HG02571 (cell line): Measurements from ENCODE around the gene OR2T8.

Experiments used
- ATAC-seq: cut with Tn5 transposase; IDR thresholded peaks from one replicate; pipeline ENCODE4 v1.9.1; 2021; ENCODE audit warnings: mild to moderate bottlenecking, moderate library complexity; ENCODE audit not compliant: unreplicated experiment

Gene OR2T8

GRCh38 chr1:247919952-247920351 lies at the start of gene OR2T8:
TSS of gene OR2T8 (plus strand) at chr1:247920252. CDS start at chr1:247921018, 766 bp downstream.
- ATAC-seq = no peak

DNA sequence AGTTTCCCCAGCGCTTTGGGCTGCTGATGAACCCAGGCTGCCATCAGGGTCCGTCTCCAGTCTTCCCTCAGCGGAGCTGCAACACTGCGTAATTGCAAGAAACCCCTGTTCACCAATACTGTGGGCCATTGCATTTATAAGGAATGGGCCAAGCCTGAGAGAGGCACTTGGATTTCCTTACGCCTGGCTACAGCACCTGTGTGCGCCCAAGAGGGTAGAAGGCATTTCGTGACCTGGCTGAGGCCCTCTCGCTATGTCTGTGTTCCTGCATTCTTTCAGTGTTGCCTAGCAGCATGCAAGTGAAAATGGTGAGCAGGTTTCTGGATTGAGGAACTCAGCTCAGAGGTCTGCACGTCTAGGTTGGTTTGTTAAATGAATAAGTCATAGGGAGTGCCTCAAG lies 36.7 kb upstream of the OR2T8 start:
- ATAC-seq = no peak

- no peak for ATAC-seq
Measured at GRCh38 chr1:247884797-247885413, 35.1 kb upstream of the OR2T8 start.

GRCh38 chr1:247895163-247895637 lies 24.9 kb upstream of the OR2T8 start, which contains the start of gene OR2W3:
TSS of gene OR2W3 (plus strand) at chr1:247895587. CDS start at chr1:247895587, 0 bp downstream.
- ATAC-seq = no peak

DNA sequence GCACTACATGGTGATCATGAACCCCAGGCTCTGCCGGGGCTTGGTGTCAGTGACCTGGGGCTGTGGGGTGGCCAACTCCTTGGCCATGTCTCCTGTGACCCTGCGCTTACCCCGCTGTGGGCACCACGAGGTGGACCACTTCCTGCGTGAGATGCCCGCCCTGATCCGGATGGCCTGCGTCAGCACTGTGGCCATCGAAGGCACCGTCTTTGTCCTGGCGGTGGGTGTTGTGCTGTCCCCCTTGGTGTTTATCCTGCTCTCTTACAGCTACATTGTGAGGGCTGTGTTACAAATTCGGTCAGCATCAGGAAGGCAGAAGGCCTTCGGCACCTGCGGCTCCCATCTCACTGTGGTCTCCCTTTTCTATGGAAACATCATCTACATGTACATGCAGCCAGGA lies 24.1 kb upstream of the OR2T8 start:
- ATAC-seq = no peak

DNA sequence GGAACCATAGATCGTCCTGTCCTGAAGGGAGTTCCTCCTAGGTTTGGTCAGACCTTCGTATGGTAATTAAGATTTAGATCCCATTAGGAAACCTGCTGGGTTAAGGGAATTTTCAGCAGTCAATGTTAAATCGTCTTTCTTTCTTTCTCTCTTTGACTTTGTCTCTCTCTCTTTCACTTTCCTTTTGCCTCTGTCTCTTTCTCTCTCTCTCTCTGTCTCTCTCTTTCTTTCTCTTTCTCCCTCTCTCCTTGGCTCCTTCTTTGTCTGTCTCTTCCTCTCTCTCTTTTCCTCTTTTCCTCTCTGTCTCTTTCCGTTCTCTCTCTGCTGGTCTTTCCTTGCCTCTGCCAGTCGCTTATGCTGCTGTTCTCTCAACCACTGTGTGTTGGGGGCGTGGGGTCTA lies 15.9 kb upstream of the OR2T8 start:
- no peak for ATAC-seq

GRCh38 chr1:247905181-247905580 lies 14.9 kb upstream of the OR2T8 start:
- ATAC-seq = no peak

DNA sequence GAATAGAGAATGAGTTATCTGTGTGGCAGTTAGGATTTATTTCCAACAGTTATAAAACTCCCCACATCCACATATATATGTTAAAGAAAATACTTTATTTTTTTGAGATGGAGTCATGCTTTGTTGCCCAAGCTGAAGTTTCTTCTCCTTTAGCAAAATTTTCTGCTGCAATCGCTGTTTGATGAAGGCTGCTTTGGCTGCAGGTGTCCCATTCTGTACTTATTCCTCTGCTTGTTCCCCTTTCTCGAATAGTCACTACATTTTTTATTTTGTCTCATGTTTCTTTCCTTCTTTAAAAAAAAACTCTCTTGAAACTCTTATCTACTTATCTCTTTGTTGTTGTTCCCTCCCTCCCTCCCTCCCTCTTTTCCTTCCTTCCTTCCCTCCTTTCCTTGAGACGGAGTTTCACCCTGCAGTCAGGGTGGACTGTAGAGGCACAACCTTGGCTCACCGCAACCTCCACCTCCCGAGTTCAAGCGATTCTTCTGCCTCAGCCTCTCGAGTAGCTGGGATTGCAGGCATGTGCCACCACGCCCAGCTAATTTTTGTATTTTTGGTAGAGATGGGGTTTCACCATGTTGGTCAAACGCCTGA lies 14.0 kb upstream of the OR2T8 start:
- ATAC-seq = no peak

DNA sequence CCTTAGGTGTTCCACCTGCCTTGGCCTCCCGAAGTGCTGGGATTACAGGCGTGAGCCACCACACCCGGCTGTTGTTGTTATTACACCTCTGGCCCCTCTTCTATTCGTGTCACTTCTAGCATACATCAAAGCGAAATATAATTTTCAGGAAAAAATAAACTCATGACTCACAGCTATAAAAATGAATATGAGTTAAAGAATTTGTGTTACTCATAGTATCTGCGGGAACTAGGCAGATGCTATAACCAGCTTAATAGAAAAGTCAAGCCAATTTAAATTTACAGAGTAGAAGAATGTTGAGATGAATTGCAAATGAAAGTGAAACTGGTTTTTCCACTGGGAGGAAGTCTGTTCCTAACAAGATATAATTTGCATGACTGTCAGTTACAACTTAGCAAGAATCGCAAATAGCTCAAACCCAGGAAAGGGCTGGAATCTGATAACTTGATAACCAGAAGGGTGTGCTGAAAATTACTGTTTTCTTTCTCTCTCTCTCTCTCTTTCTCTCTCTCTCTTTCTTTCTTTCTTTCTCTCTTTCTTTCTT lies 13.5 kb upstream of the OR2T8 start:
- no peak for ATAC-seq

DNA sequence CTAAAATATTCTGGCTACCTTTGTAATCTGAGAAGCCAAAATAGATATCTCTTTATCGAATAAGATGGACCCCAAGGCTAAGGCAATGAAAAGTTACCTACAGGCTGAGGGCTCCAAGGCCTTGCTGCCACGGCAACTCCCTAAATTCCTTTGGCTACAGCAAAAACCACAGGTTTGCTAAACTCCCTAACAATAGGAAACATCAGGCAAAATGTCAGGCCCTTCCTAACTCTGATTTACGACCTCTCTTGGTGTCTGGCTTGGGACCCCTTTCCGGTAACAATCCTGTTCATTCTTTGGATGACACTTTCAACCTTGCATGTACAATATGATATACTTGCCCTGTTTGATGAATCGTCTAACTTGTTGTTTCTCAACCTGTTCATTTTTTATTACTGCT lies 11.3 kb upstream of the OR2T8 start:
- no peak for ATAC-seq

- no peak for ATAC-seq
Measured at GRCh38 chr1:247913786-247914185, 6.3 kb upstream of the OR2T8 start.

DNA sequence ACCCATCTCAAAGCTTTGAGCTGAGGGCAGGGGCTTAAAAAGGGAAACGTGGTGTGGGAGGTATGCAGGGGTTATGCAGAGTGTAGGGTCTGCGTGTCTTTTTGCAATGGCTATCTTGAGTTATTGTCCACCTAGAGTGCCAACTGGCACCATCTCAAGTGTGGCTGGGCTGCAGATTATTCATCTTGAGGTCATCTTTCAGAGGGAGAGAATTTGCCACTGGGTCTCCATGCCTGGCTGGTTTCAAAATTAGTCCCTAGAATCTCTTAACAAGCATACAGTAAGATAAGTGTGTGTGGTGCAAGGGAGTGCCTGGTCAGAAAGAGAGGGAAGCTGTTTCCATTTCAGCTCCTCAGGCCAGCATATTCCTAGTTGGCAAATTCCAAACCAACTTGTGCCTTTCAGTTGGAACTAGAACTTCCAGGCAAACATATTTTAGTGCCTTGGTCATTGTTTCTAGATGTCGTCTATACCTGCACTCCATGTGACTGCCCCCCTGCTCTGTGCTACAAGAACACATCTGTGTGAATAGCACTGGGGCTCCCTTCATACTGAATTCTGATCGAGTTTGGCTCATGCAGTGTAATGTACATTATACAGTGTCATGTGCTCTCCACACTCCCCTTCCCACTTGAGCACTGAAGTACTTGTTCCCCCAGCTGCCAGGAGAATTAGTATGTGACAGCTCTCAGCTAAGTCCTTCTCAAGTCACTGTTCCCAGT lies 5.0 kb upstream of the OR2T8 start:
- no peak for ATAC-seq

GRCh38 chr1:247923941-247924340 lies 3.9 kb downstream of the OR2T8 start:
- ATAC-seq = no peak

- ATAC-seq = no peak
Measured at GRCh38 chr1:247924868-247925267, 4.8 kb downstream of the OR2T8 start, which contains the start of gene OR2AJ1. TSS of gene OR2AJ1 (plus strand) at chr1:247924889. CDS start at chr1:247933769, 8,880 bp downstream.

GRCh38 chr1:247933989-247934388 lies 13.9 kb downstream of the OR2T8 start:
- no peak for ATAC-seq

DNA sequence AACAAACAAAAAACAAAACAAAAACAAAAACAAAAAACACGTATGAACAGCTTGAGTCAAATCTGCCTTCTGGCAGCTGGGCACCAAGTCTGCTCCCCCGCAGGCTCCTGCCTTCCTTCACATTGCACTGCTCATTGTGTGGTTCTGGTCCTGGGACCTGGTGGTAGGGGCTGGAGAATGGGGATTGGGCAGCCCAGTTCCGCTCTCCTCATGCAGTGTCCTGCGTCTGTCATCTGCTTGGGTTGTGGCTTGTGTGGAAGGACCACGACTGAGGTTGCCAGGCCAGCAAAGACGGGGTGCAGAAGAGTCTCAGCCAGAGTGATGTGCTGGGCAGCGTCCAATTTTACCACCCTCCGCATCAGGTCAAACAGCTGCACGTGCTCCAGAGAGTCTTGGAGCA lies 15.7 kb downstream of the OR2T8 start:
- ATAC-seq = no peak

DNA sequence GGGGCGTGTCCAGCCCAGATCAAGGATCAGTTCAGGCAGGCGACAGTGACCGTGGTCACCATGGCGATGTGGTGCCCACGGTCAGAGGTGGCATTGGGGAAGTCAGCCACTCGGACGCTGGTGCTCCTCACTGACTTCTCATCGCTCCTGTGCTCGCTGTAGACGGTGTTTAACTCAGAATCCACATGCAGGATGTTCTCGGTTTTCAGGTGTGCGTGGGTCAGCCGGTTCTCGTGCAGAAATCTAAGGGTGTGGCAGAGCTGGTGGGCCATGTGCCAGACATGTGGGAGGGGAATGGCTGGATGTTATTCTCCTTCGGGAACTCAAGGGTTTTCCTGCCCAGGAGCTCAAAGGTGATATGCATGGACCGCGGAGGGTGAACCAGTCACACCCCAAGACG lies 16.4 kb downstream of the OR2T8 start:
- ATAC-seq = no peak

- ATAC-seq = peak; percentile 100
Measured at GRCh38 chr1:247936965-247937734, 17.1 kb downstream of the OR2T8 start.

DNA sequence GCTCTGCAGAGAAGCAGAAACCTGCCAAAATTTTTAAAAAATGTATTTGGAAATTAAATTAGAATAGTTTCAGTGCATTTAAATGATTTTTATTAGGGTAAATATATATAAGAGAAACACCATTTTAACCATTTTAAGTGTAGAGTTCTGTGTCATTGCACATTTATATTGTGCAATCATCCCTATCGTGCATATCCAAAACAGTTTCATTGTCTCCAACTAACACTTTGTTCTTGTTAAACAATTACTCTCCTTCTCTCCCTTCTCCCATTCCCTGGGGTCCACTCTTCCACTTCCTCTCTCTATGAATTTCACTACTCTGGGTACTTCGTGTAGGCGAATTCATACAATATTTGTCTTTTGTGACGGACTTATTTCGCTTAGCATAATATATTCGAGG lies 22.6 kb downstream of the OR2T8 start:
- ATAC-seq = no peak

GRCh38 chr1:247948558-247948957 lies 28.5 kb downstream of the OR2T8 start, which contains the start of gene OR2L8:
TSS of gene OR2L8 (plus strand) at chr1:247948858. CDS start at chr1:247948858, 0 bp downstream.
- no peak for ATAC-seq

DNA sequence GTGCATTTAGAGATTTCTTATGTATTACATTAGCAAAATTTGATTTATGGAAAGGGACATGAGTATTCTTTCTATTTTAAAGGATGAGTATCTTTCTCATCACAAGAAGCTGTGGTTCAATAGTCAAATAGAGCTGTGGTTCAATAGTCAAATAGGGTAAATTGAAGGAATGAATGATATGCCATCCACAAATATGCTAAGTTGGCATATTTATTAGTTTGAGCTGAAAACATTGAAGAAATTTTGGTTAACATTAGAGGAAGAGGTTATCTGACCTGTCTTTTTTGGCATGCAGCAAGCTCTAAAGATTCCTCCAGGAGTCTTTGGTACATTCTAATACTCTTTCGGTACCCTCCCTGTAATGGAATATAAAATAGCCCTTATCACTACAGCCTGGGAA lies 33.4 kb downstream of the OR2T8 start:
- no peak for ATAC-seq
